ENCODE measurements around the gene CELF2. TPM values are rescaled to one million over a fixed set of nuclear protein-coding genes. Genes with fewer than 3 reads are reported as not detected.

Gene CELF2
- total RNA-seq, 1 donor from 2014 or later: 77.6 TPM

DNA sequence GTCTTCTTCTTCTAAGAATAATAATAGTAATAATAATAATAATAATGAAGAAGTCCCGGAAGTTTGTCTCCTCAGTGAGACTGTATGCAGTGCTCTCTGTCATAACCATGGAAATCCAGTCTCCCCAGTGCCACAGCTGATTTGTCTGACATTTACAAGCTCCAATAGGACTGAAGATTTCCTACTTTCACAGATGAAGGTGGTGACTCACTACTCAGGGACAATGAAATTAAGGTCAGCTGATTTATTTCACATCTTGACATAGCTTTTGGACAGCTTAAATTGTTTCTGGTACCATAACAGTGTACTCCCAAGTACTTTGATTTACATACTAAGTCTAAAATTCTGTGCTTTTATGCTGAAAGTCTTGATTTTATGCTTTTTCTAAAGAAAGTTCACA is 6.9 kb downstream of the CELF2 start:
- H3K27me3 Mint-ChIP-seq (ENCODE audit: low read depth): peaks cover 6% of the 10 kb centered on the region

DNA sequence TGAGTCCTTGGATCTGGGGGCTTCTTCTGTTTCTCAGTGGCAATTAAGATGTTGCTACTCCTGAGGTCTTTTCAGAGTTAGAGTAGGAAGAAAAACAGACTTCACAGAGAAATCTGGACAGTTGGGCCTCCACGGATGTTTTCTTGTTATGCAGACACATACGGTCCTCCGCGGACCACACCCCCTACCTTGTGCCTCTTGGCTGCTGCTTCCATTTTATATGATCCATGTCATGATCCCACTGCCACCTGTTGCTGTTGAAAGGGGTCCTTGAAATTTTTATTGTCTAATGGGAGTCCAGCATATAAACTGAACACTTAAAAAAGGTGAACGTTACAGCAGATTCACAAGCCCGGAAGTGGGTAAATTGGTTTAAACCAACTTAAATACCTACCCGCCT is 8.3 kb downstream of the CELF2 start:
- H3K4me1 Mint-ChIP-seq: peaks cover 57% of the 10 kb centered on the region
- H3K27ac Mint-ChIP-seq (ENCODE audit: unreplicated experiment): no peak overlapping the region
- H3K9me3 Mint-ChIP-seq: no peaks in the 10 kb centered on the region
- peaks cover 15% of the 10 kb centered on the region for H3K36me3 Mint-ChIP-seq (ENCODE audit: low read depth)
- H3K27me3 Mint-ChIP-seq (ENCODE audit: low read depth): no peaks in the 10 kb centered on the region
- TF ChIP-seq, protein P1, sequence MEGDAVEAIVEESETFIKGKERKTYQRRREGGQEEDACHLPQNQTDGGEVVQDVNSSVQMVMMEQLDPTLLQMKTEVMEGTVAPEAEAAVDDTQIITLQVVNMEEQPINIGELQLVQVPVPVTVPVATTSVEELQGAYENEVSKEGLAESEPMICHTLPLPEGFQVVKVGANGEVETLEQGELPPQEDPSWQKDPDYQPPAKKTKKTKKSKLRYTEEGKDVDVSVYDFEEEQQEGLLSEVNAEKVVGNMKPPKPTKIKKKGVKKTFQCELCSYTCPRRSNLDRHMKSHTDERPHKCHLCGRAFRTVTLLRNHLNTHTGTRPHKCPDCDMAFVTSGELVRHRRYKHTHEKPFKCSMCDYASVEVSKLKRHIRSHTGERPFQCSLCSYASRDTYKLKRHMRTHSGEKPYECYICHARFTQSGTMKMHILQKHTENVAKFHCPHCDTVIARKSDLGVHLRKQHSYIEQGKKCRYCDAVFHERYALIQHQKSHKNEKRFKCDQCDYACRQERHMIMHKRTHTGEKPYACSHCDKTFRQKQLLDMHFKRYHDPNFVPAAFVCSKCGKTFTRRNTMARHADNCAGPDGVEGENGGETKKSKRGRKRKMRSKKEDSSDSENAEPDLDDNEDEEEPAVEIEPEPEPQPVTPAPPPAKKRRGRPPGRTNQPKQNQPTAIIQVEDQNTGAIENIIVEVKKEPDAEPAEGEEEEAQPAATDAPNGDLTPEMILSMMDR (conservative IDR thresholded peaks at IDR 0.05): no peak
- no peak for DNase-seq (ENCODE audit: low read depth, low spot score)
- H3K4me3 Mint-ChIP-seq: no peak overlapping the region

More for the DNA sequence above, 6.9 kb downstream of the CELF2 start:
- peaks cover 10% of the 10 kb centered on the region for H3K36me3 Mint-ChIP-seq (ENCODE audit: low read depth)
- H3K4me1 Mint-ChIP-seq: peaks cover 67% of the 10 kb centered on the region
- TF ChIP-seq, protein P1 (conservative IDR thresholded peaks at IDR 0.05): no peak
- no peak overlapping the region for H3K4me3 Mint-ChIP-seq
- no peak overlapping the region for H3K27ac Mint-ChIP-seq (ENCODE audit: unreplicated experiment)
- no peaks in the 10 kb centered on the region for H3K9me3 Mint-ChIP-seq
- DNase-seq (ENCODE audit: low read depth, low spot score): no peak

DNA sequence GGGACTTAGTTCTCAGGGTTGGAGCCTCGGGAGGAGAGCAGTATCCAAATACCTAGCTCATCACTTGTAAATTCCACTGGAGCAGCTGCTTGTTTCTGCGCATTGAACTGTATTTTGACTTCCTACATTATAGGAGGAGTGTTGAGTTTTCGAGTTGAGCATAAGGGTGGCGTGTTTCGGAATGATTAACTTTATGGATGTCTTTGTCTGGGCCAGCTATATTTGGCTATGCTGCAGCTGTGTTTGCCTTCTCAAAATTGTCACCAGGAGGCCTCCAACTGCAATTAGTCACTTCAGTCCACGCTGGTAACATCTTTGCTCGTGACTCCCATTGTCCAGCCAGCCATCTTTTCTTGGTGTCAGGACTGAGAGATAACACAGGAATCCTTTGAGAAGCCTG is 9.1 kb downstream of the CELF2 start:
- Mint-ChIP-seq H3K4me1 (peaks cover 51% of the 10 kb centered on the region), H3K4me3 (peak overlapping the region; percentile 17), H3K36me3 (ENCODE audit: low read depth) (peaks cover 15% of the 10 kb centered on the region), H3K27ac (ENCODE audit: unreplicated experiment) (no peak overlapping the region), H3K9me3 (no peaks in the 10 kb centered on the region), H3K27me3 (ENCODE audit: low read depth) (no peaks in the 10 kb centered on the region)
- TF ChIP-seq, protein P1 (conservative IDR thresholded peaks at IDR 0.05): no peak
- DNase-seq (ENCODE audit: low read depth, low spot score): no peak

DNA sequence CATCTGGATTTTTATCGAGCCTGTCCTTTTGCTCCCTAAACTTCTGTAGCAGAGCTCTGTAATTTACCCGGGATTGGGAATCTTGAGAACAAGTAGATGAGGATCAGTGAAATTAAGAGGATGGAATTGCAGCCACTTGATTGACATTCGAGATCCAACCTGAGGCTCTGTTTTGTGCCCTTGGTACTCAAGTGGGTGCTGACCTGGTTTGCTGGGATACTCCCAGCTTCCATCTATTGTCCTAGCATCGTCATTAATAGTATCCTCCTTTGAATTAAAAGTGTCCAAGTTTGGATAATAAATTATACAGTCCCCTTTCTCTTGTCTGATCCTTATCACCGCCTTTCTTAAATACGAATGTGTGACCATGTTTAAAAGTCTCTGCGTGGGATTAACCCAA is 17.1 kb downstream of the CELF2 start:
- peaks cover 50% of the 10 kb centered on the region for H3K4me1 Mint-ChIP-seq
- H3K4me3 Mint-ChIP-seq: peak overlapping the region; percentile 13
- TF ChIP-seq, protein P1 (conservative IDR thresholded peaks at IDR 0.05): no peak
- DNase-seq (ENCODE audit: low read depth, low spot score): no peak
- no peaks in the 10 kb centered on the region for H3K27me3 Mint-ChIP-seq (ENCODE audit: low read depth)
- peaks cover 6% of the 10 kb centered on the region for H3K9me3 Mint-ChIP-seq
- H3K36me3 Mint-ChIP-seq (ENCODE audit: low read depth): peaks cover 17% of the 10 kb centered on the region
- peak overlapping the region; percentile 98 for H3K27ac Mint-ChIP-seq (ENCODE audit: unreplicated experiment)

DNA sequence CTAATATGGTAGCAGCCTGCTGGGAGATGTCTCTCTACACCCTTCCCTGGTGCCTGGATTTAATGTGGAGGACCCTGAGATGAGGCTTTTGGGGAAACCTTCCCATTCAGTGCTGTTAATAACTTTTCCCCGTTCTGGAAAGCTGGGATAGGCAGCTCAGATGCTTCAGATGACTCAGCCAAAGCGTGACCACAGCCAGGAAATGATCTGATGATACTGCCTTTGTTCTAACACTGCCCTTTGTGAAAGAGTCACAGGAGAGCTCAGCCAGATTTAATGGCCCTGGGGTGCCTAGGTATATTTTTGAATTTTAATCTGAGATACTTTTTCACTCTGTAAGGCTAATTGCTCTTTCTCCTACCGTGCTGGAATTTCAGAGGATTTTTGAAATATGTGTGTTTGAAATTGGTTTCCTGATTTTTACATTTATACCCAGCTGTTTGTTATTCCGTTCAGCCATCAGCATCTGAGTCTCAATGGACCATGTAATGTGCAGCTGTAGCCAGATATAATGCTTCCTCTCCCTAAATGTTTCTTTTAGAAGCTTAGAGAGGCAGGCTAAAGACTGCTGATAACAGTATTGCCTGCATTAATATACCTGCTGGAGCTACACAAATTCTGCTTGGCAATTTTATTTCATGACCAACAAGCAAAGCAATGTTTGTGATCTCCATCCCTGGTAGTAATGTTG is 17.8 kb downstream of the CELF2 start:
- no peak for DNase-seq (ENCODE audit: low read depth, low spot score)
- Mint-ChIP-seq H3K4me1 (peaks cover 49% of the 10 kb centered on the region), H3K27ac (ENCODE audit: unreplicated experiment) (peak overlapping the region; percentile 98)

More for the DNA sequence above, 17.8 kb downstream of the CELF2 start:
- no peaks in the 10 kb centered on the region for H3K27me3 Mint-ChIP-seq (ENCODE audit: low read depth)
- H3K36me3 Mint-ChIP-seq (ENCODE audit: low read depth): peaks cover 15% of the 10 kb centered on the region
- TF ChIP-seq, protein P1 (conservative IDR thresholded peaks at IDR 0.05): no peak
- H3K4me3 Mint-ChIP-seq: no peak overlapping the region
- H3K9me3 Mint-ChIP-seq: peaks cover 6% of the 10 kb centered on the region
